Posterior vena cava (tissue), 2 donors: Measurements from ENCODE around the gene ARHGAP12. TPM values are rescaled to one million over a fixed set of nuclear protein-coding genes. Genes with fewer than 3 reads are reported as not detected.

Experiments
- DNase-seq: peaks from one replicate; pipeline ENCODE4 v3.0.0-alpha.2; 2020; ENCODE audit warnings: low spot score
- intact Hi-C, 2 donors: fragments of 100-400 bp; cut with DNase I; formaldehyde crosslinking; loops; one replicate each; pipeline versions ENCODE4 v1.14.1 to v1.14.2; 2022 to 2023
- total RNA-seq, 2 donors: library from RNA; stranded (reverse); fragmentation: NEBNext Ultra II Directional; extraction: Animal tissue kit (Norgen Biotek cat#: 25700); gene quantifications; one replicate each; pipeline ENCODE4 v1.2.1, GENCODE V29; 2021
- donor health status: DM: yes; HTN: yes; CAD: no.
- donor health status: DM: yes; HTN: yes; CAD: no.

The ARHGAP12 gene
- total RNA-seq, 2 donors from 2014 or later = 27.6 to 32.6 TPM

GRCh38 chr10:31930023-31930751 is 1.6 kb upstream of the ARHGAP12 start:
- intact Hi-C loops = no loop called here
- no peak for DNase-seq

GRCh38 chr10:31929261-31930022 is 811 bp upstream of the ARHGAP12 start:
- intact Hi-C loops = no loop called here
- peak; percentile 86 for DNase-seq

GRCh38 chr10:31927884-31928548 is 615 bp downstream of the ARHGAP12 start:
- intact Hi-C loops = no loop called here
- peak; percentile 81 for DNase-seq

GRCh38 chr10:31927565-31927883 is 1.1 kb downstream of the ARHGAP12 start:
- intact Hi-C loops = no loop called here
- no peak for DNase-seq

- intact Hi-C loops = no loop called here
- DNase-seq = no peak
Measured at GRCh38 chr10:31926765-31927564, 1.7 kb downstream of the ARHGAP12 start.

GRCh38 chr10:31926160-31926559 is 2.5 kb downstream of the ARHGAP12 start:
- intact Hi-C loops = no loop called here
- DNase-seq = no peak

- intact Hi-C loops = no loop called here
Measured at GRCh38 chr10:31924833-31925232, 3.8 kb downstream of the ARHGAP12 start.

GRCh38 chr10:31923389-31923788 is 5.2 kb downstream of the ARHGAP12 start:
- no peak for DNase-seq
- intact Hi-C loops = no loop called here

More at GRCh38 chr10:31924833-31925232, 3.8 kb downstream of the ARHGAP12 start:
- DNase-seq = no peak

GRCh38 chr10:31921031-31921430 is 7.6 kb downstream of the ARHGAP12 start:
- intact Hi-C loops = no loop called here
- DNase-seq = no peak

- DNase-seq = no peak
- intact Hi-C loops = no loop called here
Measured at GRCh38 chr10:31920538-31920937, 8.1 kb downstream of the ARHGAP12 start.

GRCh38 chr10:31918671-31919409 is 9.8 kb downstream of the ARHGAP12 start:
- intact Hi-C loops = no loop called here
- no peak for DNase-seq

GRCh38 chr10:31914370-31914769 is 14.3 kb downstream of the ARHGAP12 start:
- DNase-seq = no peak
- intact Hi-C loops = no loop called here

GRCh38 chr10:31912898-31913850 is 15.5 kb downstream of the ARHGAP12 start:
- intact Hi-C loops = no loop called here
- DNase-seq = no peak

- intact Hi-C loops = no loop called here
Measured at GRCh38 chr10:31912289-31912688, 16.3 kb downstream of the ARHGAP12 start.

GRCh38 chr10:31910016-31910415 is 18.6 kb downstream of the ARHGAP12 start:
- intact Hi-C loops = no loop called here
- DNase-seq = no peak

More at GRCh38 chr10:31912289-31912688, 16.3 kb downstream of the ARHGAP12 start:
- no peak for DNase-seq

- intact Hi-C loops = no loop called here
- no peak for DNase-seq
Measured at GRCh38 chr10:31908157-31908556, 20.5 kb downstream of the ARHGAP12 start.

- DNase-seq = no peak
Measured at GRCh38 chr10:31906039-31906438, 22.6 kb downstream of the ARHGAP12 start.

GRCh38 chr10:31905586-31905985 is 23.0 kb downstream of the ARHGAP12 start:
- intact Hi-C loops = no loop called here

More at GRCh38 chr10:31906039-31906438, 22.6 kb downstream of the ARHGAP12 start:
- intact Hi-C loops = no loop called here

More at GRCh38 chr10:31905586-31905985, 23.0 kb downstream of the ARHGAP12 start:
- no peak for DNase-seq
